HG03520 (cell line): Measurements from ENCODE around the gene HSPA12A.
A peak's percentile ranks its signal among the peaks of the same experiment; 100 is the strongest.

Experiments used
- ATAC-seq: cut with Tn5 transposase; IDR thresholded peaks from one replicate; pipeline ENCODE4 v1.9.1; 2021; ENCODE audit warnings: mild to moderate bottlenecking, moderate library complexity; ENCODE audit not compliant: unreplicated experiment

HSPA12A gene

DNA sequence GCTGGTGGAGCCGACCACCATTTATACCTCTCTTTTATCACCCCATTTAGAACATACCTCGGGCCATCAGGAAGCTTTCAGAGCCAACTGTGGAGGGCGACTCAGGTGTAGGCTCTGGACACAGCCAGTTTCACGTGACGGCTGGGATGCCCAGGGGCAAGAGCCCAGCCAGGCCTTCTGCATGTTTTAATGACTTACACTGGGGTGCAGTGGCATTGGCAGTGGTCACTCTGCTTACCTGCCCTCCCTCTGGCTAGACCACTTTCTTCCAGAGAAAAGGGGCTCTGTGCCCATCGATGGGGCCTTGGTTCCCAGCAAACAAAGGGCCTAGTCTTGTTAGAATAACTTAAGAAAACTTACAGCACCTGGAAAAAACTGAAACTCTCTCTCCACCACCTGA lies 71.7 kb downstream of the HSPA12A start:
- no peak for ATAC-seq

DNA sequence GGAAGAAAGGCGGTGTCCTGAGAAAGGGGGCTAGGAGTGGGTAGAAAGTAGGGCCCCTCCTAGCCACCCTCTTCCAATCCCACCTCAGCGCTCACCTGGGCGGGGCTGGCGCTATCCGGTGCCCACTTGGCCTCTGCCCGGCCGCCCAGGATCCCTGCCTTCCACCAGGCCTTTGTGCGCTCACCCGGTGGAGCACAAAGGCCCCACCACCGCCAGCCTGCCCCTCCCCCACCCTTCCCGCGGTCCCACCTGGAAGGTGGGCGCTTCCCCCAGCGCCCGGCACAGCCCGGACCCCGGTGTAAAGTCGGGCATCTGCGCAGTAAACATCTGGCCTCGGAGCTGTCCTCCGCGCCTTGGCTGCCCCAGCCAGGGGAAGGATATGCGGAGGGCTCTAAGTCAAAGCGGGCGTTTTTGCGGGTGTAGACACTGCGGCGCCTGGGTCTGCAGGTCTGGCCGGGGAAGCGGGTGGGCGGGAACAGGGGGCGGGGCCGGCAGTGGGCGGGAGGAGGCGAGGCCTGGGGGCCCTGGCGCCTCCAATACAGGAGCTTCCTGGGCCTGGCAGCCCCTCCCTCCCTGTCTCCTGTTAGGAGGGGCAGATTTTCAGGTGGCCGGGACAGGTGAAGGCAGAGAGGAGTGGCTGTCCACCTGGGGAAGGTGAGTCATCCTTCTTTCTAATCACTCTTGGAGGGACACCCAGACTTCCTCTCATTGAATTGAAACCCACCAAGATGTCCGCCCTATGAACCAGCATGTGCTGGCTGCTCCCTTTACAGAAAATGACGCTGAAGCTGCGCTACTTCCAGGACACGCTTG lies 72.3 kb downstream of the HSPA12A start:
- ATAC-seq, result no peak

DNA sequence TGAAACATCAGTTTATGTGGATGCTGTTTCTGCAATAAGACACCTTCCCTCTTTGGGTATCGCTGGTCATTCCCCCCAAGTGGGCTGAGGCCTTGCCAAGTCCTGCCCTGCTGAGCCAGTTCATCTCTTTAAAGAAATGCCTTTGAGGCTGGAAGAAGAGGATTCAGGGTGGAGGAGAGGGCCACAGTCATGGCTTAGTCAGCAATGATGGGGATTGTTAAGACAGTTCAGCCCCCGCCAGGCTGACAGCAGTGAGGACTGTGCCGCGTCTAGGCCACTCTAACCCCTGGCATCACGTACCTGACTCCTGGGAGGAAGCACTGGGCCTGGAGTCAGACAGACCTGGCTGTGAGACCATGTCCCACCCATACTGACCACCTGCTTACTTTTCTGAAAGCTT lies 73.3 kb downstream of the HSPA12A start:
- ATAC-seq, result no peak

DNA sequence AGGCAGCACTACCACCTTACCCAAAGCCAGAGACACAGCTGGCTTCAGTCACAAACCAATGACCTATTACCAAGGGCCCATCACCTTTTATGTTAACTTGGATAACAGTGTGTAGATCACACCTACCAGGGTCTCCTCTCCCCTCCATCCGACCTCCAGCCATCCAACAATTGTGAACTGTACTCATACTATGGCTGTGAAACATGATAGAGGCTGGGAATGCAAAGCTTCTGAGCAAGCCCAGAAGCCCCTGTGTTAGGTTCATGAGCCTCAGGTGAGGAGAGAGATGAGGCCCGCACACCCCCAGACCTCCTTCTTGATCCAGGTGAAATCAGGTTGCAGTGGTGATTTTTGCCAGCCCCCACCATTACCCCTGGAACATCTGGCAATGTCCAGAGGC lies 73.9 kb downstream of the HSPA12A start:
- ATAC-seq, result no peak

DNA sequence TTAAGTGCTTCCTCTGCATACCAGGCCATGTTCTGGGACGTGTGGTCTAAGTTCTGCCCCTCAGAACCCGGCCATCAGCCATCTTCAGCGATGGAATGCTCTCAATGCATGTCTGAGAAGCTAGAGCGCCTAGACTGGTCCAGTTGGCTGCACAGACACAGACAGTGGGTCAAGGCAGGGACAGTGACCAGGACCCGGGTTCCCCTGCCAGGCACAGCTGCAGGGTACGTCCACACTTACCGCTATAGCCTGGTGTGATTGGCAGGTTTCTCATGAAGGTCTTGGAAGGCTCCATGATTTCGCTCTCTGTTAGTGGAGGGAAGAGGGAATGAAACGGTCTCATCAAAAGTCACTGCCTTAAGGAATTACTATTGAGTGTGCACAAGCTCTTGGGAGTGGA lies 74.3 kb downstream of the HSPA12A start:
- no peak for ATAC-seq

DNA sequence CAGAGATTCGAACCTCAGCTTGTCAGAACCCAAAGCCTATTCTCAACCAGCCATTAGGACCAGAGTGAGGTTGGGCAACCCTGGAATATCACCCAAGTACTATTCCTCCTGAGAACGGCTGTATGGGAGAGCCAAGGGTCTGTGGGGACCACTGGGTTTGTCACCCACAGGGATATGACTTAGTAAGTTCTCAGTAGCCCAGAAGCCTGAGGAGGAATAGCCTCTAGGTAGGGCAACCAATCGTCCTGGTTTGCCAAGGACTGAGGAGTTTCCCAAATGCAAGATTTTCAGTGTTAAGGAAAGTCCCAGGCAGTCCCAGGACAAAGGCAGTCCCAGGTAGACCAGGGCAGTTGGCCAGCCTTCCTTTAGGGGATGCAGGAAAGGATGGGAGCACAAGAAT lies 74.9 kb downstream of the HSPA12A start:
- no peak for ATAC-seq

DNA sequence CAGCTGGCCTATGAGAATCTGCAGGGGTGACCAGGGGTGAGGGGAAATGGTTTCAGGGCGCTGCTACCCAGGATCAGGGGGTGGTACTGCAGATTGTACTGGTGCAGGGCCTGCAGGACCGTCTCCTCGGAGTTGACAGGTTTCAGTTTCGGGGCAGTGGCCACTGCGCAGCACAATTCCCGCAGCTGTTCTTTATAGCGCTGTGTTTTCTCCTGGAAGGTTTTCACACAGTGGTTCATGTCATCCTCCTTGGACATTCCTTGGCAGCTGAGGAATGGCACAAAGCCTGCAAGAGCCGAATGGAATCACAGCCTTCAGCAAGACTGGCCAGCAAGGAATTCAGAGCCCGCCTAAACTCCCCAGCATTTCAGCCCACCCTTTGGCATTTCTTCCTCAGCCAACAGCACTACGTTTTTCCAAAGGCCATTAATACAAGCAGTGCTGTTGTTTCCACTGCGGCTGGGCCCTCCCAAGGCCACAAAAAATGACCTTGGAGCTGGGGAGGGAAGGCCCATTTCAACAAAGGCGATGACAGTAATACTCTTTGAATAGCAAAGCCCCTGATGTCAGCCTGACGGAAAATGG lies 76.7 kb downstream of the HSPA12A start:
- ATAC-seq, result no peak

DNA sequence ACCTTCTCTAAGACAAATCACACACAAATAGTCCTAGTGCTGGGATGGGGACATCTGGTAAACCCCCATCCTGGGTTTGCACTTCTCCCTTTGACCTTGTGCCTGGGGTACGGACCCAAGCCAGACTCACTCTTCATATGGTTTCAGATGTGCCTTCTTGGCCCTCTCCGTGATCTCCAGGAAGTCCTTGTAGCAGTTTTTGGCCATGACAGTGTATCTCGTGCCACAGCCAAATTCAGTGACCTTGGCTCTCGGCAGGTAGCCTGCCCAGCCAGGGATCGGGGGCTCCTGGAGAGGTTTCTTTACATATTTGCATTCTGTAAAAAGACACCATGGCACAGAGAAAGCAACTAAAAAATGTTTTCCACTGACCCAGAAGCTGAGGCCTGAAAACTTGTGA lies 77.7 kb downstream of the HSPA12A start:
- no peak for ATAC-seq

DNA sequence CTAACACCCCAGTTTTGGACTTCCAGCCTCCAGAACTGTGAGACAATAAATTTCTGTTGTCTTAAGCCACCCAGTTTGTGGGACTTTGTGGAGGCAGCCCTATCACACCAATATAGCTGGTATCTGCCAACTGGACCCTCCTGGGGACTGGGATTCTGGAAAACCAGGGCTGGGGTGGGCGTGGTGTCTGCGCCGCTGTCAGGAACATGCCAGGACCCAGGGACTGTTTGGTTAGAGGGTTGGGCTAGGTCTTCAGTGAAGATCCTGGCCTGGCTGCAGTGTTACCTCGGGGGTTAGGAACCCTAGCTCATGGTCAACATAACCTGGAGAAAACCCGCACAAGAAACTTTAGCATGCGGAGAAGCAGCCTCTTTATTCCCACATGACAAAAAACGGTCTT lies 79.0 kb downstream of the HSPA12A start:
- ATAC-seq, result no peak

DNA sequence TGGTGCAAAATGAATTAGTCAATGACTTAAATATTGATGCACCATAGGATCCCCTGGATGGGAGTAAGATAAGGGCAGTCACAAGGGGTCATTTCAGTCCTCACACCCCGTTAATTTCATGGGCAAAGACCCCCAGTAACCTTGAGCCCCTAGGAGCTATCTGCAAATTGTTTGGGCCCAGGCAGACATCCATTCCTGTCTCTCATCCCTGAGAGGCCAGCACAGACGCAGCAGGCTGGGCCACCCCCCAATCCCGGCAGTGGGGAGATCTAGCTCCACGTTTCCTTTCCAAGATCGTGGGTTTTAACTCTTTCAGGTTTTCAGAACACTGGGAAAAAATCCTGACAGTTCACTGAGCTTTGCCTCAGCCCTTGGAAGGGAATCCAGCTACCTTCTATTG lies 81.5 kb downstream of the HSPA12A start:
- no peak for ATAC-seq

DNA sequence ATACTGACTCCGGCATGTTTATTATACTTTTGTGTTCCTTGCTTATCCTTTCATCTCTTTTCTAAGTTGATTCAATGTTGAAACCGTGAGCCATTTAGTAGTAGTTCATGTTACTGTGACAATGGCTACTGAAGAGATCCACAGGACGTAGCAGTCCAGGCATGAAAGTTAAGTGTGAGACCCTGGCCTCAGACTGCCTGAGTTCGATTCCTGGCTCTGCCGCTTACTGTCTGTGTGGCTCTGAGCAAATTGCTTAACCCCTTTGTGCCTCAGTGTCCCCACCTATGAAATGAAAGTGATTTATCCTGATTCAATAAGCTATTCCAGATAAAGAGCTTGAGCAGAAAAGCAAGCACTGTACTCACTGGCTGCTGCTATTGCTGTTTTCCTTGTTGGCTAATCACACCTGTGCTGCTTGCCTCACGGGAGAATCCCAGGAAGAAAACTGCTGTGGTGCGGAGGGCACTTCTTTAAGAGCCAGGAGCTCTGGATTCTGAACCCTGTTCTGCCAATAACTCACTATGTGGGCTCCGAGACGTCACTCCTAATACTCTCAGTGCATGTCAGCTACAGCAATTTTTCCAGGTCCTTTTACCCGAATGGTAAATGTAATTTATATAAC lies 83.2 kb downstream of the HSPA12A start:
- no peak for ATAC-seq

DNA sequence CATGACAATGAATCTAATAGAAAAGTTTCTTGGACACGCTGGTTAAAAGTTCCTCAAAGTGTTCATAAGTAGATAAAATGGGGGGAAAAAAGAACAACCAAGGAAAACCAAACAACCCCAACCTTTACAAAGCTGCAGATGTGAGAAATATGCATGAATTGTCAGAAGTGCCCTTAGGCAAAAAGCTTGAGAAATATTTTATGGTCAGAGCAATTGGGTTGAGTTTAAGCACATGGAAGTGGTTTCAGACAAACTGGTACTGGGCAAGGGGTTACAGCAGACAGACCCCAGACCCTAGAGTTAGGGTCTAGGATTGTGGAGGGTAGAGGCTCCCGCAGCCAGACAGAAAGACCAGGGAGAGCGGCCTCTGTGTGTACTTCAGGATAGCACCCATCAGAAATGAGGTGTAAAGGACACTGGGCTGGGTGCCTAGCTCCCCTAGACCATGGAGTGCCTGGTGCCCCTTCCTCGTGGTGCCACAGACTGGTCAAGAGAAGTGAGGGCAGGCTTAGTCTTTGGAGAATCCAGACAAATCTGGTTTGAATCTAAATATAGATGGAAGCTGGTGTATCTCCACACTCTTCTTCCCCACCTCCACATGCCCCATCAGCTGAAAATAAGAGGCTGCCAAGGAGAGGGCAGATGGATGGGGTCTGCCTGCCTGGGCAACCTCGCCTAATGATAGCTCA lies 84.4 kb downstream of the HSPA12A start:
- no peak for ATAC-seq

DNA sequence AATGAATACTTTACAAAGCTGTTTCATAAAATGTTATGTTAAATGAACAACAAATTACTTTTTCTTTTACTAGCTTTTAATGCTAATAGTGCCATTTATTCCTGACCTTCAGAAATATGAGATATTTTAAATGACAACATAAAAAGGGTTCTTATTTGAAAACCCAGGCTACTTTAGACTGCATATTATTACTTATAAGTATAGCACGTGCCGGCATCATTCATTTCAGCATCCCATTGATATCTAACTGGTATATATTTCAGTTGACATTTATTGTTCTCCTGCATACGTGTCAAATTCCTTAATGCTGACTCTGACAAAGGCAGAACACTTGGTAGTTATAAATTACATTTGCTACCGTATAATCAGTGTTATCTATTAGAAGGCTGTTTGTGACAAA lies 86.3 kb downstream of the HSPA12A start:
- no peak for ATAC-seq

DNA sequence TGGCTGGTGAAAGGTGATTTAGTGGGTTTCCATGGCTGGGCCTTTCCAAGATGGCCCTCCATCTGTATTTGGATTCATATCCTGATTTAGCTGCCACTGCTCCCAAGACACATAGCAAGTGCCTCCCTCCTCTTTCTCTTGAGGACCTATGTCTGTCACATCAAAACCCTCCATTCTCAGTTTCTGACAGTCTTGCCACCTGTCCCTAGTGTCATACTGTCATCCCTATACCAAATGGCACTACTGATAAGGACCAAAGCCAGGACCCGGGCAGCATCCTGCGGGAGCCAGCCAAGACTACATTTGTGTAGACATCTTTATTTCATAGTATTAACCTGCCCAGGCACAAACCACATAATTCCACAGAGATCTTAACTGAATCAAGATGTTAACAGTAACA lies 86.8 kb downstream of the HSPA12A start:
- no peak for ATAC-seq

DNA sequence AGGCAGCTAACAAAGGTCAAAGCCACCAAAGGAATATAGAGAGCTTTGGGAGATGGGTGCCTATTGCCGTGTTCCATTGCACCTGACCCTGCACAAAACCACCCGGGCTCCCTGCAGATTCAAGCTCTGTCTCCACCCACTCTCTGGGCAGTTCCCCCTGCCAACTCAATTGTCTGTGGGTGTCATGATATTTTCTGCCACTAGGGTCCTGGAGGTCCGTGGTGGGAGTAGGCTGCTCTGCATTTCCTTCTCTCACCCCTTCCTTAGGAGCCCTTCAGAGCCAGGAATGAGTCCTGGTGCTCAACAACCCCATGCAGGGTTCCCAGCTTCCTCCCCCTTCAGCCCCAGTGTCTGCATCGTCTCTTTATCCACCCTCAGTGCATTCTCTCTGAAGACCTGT lies 87.5 kb downstream of the HSPA12A start:
- ATAC-seq, result peak; percentile 68

DNA sequence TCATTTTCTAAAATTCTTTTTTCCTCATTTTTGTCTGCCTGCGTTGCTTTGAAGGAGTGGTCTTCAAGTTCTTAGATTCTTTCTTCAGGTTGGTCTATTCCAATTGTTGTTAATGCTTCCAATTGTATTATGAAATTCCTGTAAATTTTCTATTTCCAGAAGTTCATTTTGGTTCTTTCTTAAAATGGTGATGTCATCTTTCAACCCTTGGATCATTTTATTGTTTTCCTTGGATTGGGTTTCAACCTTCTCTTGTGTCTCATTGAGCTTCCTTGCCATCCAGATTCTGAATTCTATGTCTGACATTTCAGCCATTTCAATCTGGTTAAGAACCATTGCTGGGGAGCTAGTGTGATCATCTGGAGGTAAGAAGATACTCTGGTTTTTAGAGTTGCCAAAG lies 88.5 kb downstream of the HSPA12A start:
- no peak for ATAC-seq

DNA sequence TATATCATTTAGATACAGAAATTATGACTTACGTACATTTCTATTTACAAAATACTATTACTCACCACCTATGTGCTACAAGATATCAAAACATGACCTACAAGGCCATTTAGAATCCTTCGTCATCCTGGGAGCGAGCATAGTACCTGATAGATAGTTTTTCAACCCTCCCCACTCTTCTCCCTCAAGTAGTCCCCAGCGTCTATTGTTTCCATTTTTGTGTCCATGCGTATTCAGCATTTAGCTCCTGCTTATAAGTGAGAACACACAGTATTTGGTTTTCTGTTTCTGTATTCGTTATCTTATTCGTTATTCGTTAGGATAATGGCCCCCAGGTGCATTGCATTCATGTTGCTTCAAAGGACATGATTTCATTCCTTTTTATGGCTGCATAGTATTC lies 93.5 kb downstream of the HSPA12A start:
- ATAC-seq, result no peak

DNA sequence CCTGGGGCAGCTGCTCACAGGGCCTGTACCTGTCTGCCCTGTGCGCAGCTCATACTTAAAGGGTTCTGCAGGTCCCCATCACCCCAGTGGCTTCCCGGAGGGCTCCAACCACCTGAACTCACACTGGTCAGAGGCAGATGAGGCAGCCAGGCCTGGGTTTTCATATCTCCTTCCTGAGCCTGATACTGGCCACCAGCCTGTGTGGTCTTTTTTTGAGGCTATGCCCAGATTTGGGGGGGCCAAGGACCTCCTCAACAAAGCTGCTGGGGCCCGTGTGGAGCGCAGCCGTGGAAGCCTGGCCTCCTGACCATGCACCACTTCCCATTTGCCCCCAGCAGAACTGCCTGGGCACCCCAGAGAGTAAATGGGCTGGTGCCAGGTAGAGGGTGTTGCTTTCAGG lies 95.9 kb downstream of the HSPA12A start:
- no peak for ATAC-seq

DNA sequence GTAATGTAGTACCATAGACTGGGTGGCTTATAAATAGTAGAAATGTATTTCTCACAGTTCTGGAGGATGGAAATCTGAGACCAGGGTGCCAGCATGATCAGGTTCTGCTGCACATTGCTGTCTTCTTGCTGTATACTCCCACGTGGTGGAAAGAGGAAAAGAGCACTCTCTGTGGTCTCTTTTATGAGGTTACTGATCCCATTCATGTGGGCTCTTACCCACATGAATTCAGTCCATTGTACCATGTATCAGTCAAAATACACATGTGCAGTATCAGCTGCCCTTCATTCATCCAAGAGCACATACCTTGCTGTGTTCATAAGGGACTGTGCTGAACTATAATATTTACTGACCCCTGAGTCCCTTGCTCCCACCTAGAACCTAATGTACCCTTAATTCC lies 104.5 kb downstream of the HSPA12A start:
- ATAC-seq, result no peak

DNA sequence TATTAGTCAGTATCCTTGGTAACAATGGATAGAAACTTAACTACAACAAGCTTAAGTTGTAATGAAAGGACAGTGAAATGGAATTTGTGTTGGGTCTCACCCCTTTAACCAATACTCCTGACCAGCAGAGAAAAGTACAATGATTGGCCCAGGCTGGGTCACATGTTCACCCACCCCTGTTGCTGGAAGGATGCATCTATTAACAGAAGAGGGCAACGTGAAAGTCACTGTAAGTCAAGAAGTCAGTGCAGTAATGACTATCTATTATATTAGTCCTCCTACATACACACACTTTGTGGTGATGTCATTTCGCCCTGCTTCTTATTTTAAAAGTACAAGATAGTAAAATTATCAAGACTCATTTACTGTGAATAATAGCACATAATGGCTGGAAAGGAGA lies 105.4 kb downstream of the HSPA12A start:
- ATAC-seq, result no peak

DNA sequence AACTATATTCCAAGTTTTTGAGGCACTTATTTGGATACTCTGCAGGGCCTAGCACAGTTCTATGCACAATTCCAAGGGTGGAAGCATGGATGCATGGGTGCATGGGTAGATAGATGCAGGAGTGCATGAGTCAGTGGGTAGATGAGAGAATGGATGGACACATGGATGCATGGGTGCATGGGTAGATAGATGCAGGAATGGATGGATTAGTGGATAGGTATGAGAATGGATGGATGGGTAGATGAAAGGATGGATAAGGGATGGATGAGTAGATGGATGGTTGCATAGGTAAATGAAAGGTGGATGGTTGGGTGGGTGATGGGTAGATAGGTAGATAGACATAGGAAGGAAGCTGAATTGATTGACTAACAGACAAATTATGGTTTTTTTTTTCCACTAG lies 106.0 kb downstream of the HSPA12A start:
- no peak for ATAC-seq
